ENCODE results near the gene TNFSF12.

TNFSF12 gene

GRCh38 chr17:7549401-7550055 is 670 bp downstream of the TNFSF12 start:
- peak; percentile 81 for DNase-seq

- no peak for DNase-seq
Observed at GRCh38 chr17:7550344-7550743, 1.5 kb downstream of the TNFSF12 start.

GRCh38 chr17:7551396-7551795 is 2.5 kb downstream of the TNFSF12 start:
- no peak for DNase-seq

- no peak for DNase-seq
Observed at GRCh38 chr17:7552621-7553051, 3.8 kb downstream of the TNFSF12 start.

- DNase-seq = no peak
Observed at GRCh38 chr17:7553356-7553755, 4.5 kb downstream of the TNFSF12 start.

GRCh38 chr17:7555320-7555948 is 6.6 kb downstream of the TNFSF12 start:
- no peak for DNase-seq

GRCh38 chr17:7556627-7557026 is 7.8 kb downstream of the TNFSF12 start:
- no peak for DNase-seq

- no peak for DNase-seq
Observed at GRCh38 chr17:7557147-7557764, 8.4 kb downstream of the TNFSF12 start.

- DNase-seq = no peak
Observed at GRCh38 chr17:7557775-7558543, 9.1 kb downstream of the TNFSF12 start.

GRCh38 chr17:7558544-7559319 is 9.9 kb downstream of the TNFSF12 start, which contains the start of gene TNFSF13:
Gene TNFSF13, plus strand, starts transcription at chr17:7558750. Its CDS starts 290 bp downstream, at chr17:7559040.
- no peak for DNase-seq

GRCh38 chr17:7559320-7560171 is 10.7 kb downstream of the TNFSF12 start:
- no peak for DNase-seq

- DNase-seq = peak; percentile 80
Observed at GRCh38 chr17:7560172-7561027, 11.5 kb downstream of the TNFSF12 start.

- DNase-seq = peak; percentile 93
Observed at GRCh38 chr17:7561028-7561575, 12.2 kb downstream of the TNFSF12 start.

GRCh38 chr17:7561589-7562207 is 12.8 kb downstream of the TNFSF12 start, which contains the start of gene SENP3:
Gene SENP3, plus strand, starts transcription at chr17:7561919. Its CDS starts 1,158 bp downstream, at chr17:7563077.
- peak; percentile 94 for DNase-seq

GRCh38 chr17:7562208-7562605 is 13.3 kb downstream of the TNFSF12 start:
- no peak for DNase-seq

GRCh38 chr17:7563115-7563869 is 14.4 kb downstream of the TNFSF12 start:
- no peak for DNase-seq

GRCh38 chr17:7569571-7569970 is 20.7 kb downstream of the TNFSF12 start:
- no peak for DNase-seq

- no peak for DNase-seq
Observed at GRCh38 chr17:7570351-7570750, 21.5 kb downstream of the TNFSF12 start.

GRCh38 chr17:7572338-7572587 is 23.4 kb downstream of the TNFSF12 start:
- DNase-seq = no peak
